Psoas muscle (tissue), 8 donors: ENCODE results near the gene BAIAP3. TPM values are rescaled to one million over a fixed set of nuclear protein-coding genes. Genes with fewer than 3 reads are reported as not detected.
A peak's percentile ranks its signal among the peaks of the same experiment; 100 is the strongest.
"Not testable (repeated sequence)": the region's sequence is repeated elsewhere in the genome, so short reads cannot be mapped to it uniquely, and the experiment has no call there.

Experiments used
- ATAC-seq, 4 donors: fragments of 200-7000 bp; cut with Tn5 transposase; one replicate each; pipeline ENCODE4 v1.9.1; 2020; ENCODE audit warnings: moderate library complexity in 3 of 4, mild to moderate bottlenecking in 2 of 4
- DNase-seq, 2 donors: peaks; one replicate each; pipeline ENCODE4 v3.0.0-alpha.2; 2020
- H3K27ac ChIP-seq: fragments of 200-600 bp; one replicate; pipeline ENCODE4 v1.8.0; 2022
- H3K27me3 ChIP-seq, 3 donors: fragments of 200-600 bp in 1 of 3; one replicate each; pipeline versions ENCODE4 v1.6.1 to v1.8.0; 2013 to 2022; ENCODE audit warnings: low read length in 2 of 3, mild to moderate bottlenecking in 2 of 3, moderate library complexity in 1 of 3; ENCODE audit not compliant: insufficient read depth in 3 of 3
- H3K36me3 ChIP-seq, 2 donors: fragments of 200-600 bp in 1 of 2; one replicate each; pipeline versions ENCODE4 v1.6.1 to v1.8.0; 2013 to 2022; ENCODE audit warnings: low read depth in 1 of 2, mild to moderate bottlenecking in 1 of 2, moderate library complexity in 1 of 2; ENCODE audit not compliant: insufficient read depth in 1 of 2
- H3K4me1 ChIP-seq: fragments of 200-600 bp; one replicate; pipeline ENCODE4 v1.8.0; 2022
- H3K4me3 ChIP-seq: fragments of 200-600 bp; one replicate; pipeline ENCODE4 v1.8.0; 2022; ENCODE audit warnings: mild to moderate bottlenecking
- H3K9me3 ChIP-seq: fragments of 200-600 bp; one replicate; pipeline ENCODE4 v1.8.0; 2022
- WGBS, 3 donors: extraction: QIAGEN DNeasy Blood & Tissue Kit; methylation state at CpG; one replicate each; pipeline versions ENCODE4 v1.1.6 to v1.1.7; 2013; 5-methylcytosine and 5-hydroxymethylcytosine counted together
- intact Hi-C, 2 donors: fragments of 100-400 bp; cut with DNase I; formaldehyde crosslinking; loops; one replicate each; pipeline versions ENCODE4 v1.11.0 to v1.14.2; 2022
- polyA plus RNA-seq, 3 donors: library from polyadenylated mRNA; stranded (reverse); fragments of 200-250 nt; gene quantifications; one replicate each; pipeline ENCODE4 v1.2.3, GENCODE V29; 2013
- total RNA-seq, 4 donors: library from RNA; stranded (reverse); fragmentation: NEBNext Ultra II Directional in 2 of 4; extraction: Animal tissue kit (Norgen Biotek cat#: 25700) in 2 of 4; gene quantifications; one replicate each; pipeline versions ENCODE4 v1.2.1 to v1.2.4, GENCODE V29; 2021 to 2023
- TF ChIP-seq, protein P1 (sequence below): fragments of 200-600 bp; IDR thresholded peaks from one replicate; pipeline ENCODE4 v1.8.0; 2022; ENCODE audit warnings: antibody characterized with exemption
- donor health status: healthy with polysubstance abuse.
- donor health status: DM: no; HTN: no; CAD: no; lungs with moderate emphysema.
- donor health status: Bipolar disorder and iron deficiency.
- donor health status: healthy.
- donor health status: DM: yes; HTN: yes; CAD: no.
- donor health status: DM: no; HTN: no; CAD: no.
- donor health status: DM: no; HTN: no; CAD: no.
- donor health status: DM: yes; HTN: yes; CAD: no.

The BAIAP3 gene
- total and polyA plus RNA-seq, 7 donors = 0.38 to 3.5 (median 1.1) TPM

DNA sequence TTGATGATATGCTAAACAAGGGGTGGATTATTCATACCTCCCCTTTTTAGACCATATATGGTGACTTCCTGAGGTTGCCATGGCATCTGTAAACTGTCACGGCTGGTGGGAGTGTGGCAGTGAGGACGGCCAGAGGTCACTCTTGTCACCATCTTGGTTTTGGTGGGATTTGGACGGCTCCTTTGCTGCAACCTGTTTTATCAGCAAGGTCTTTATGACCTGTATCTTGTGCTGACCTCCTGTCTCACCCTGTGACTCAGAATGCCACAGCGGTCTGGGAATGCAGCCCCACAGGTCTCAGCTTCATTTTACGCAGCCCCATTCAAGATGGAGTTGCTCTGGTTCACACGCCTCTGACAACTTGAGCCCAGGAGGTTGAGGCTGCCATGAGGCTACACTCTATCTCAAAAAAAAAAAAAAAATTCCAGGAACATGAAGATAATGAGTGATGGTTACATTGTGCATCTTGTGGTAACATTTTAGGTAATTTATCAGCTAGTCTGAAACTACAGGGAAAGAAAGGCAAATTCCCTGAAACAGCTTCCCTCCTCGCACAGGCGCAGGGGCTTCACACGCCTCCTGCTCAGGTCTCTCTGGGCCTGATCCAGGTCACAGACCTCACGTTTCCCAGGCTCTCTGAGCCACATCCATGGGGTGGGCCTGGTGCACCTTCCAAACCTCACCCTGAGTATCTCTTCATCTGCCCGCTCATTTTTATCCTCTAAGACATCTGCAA is 39.4 kb upstream of the BAIAP3 start:
- H3K4me3 ChIP-seq = no peak overlapping the region
- no peak for DNase-seq
- H3K36me3 ChIP-seq = no peaks in the 10 kb centered on the region
- no peak overlapping the region for H3K27ac ChIP-seq
- 61 to 63% (median 62%) methylated on average over 11 of the region's 11 CpGs for WGBS, 3 donors
- intact Hi-C loops = no loop called here
- no peak for ATAC-seq
- peaks cover 0 to 43% (median 20%) of the 10 kb centered on the region in 3 donors for H3K27me3 ChIP-seq
- H3K4me1 ChIP-seq = peaks cover 11% of the 10 kb centered on the region
- TF ChIP-seq, protein P1, sequence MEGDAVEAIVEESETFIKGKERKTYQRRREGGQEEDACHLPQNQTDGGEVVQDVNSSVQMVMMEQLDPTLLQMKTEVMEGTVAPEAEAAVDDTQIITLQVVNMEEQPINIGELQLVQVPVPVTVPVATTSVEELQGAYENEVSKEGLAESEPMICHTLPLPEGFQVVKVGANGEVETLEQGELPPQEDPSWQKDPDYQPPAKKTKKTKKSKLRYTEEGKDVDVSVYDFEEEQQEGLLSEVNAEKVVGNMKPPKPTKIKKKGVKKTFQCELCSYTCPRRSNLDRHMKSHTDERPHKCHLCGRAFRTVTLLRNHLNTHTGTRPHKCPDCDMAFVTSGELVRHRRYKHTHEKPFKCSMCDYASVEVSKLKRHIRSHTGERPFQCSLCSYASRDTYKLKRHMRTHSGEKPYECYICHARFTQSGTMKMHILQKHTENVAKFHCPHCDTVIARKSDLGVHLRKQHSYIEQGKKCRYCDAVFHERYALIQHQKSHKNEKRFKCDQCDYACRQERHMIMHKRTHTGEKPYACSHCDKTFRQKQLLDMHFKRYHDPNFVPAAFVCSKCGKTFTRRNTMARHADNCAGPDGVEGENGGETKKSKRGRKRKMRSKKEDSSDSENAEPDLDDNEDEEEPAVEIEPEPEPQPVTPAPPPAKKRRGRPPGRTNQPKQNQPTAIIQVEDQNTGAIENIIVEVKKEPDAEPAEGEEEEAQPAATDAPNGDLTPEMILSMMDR = no peak
- no peaks in the 10 kb centered on the region for H3K9me3 ChIP-seq

DNA sequence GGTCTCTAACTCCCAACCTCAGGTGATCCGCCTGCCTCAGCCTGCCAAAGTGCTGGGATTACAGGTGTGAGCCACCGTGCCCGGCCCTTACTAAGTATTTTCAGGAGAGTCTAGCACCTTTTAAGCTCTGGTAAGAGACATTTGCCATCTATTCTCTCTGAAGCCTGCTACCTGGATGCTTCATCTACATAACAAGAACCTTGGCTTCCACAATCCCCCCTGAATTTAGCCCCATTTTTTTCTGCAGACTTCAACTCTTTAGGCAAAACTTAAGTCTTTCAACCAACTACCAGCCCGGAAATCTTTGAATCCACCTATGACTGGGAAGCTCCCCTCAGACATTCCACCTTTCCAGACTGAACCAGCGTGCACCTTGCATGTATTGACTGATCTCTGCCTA is 38.0 kb upstream of the BAIAP3 start:
- ATAC-seq = no peak
- WGBS, 3 donors = 46 to 55% (median 54%) methylated on average over 5 of the region's 5 CpGs
- no peaks in the 10 kb centered on the region for H3K9me3 ChIP-seq
- H3K27ac ChIP-seq = no peak overlapping the region
- peaks cover 11% of the 10 kb centered on the region for H3K4me1 ChIP-seq
- H3K27me3 ChIP-seq = peaks cover 0 to 44% (median 17%) of the 10 kb centered on the region in 3 donors
- intact Hi-C loops = no loop called here
- no peak overlapping the region for H3K4me3 ChIP-seq
- H3K36me3 ChIP-seq = no peaks in the 10 kb centered on the region
- TF ChIP-seq, protein P1 = no peak
- DNase-seq = no peak

DNA sequence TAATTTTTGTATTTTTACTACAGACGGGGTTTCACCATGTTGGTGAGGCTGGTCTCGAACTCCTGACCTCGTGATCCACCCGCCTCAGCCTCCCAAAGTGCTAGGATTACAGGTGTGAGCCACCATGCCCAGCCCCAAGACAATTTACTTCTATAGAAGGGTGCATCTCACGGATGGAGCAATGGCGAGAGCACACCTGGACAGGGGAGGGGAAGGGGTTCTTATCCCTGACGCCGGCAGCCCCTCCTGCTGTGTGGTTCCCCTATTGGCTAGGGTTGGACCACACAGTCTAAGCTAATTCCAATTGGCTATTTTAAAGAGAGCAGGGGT is 36.8 kb upstream of the BAIAP3 start:
- Histone ChIP-seq H3K27me3 (peaks cover 0 to 46% (median 14%) of the 10 kb centered on the region in 3 donors), H3K4me1 (peaks cover 15% of the 10 kb centered on the region), H3K27ac (peak overlapping the region; percentile 90), H3K4me3 (peak overlapping the region; percentile 4)
- H3K36me3 ChIP-seq, ATAC-seq, DNase-seq, H3K9me3 ChIP-seq, intact Hi-C loops: not testable (repeated sequence)
- 68 to 81% (median 70%) methylated on average over 8 of the region's 8 CpGs for WGBS, 3 donors

DNA sequence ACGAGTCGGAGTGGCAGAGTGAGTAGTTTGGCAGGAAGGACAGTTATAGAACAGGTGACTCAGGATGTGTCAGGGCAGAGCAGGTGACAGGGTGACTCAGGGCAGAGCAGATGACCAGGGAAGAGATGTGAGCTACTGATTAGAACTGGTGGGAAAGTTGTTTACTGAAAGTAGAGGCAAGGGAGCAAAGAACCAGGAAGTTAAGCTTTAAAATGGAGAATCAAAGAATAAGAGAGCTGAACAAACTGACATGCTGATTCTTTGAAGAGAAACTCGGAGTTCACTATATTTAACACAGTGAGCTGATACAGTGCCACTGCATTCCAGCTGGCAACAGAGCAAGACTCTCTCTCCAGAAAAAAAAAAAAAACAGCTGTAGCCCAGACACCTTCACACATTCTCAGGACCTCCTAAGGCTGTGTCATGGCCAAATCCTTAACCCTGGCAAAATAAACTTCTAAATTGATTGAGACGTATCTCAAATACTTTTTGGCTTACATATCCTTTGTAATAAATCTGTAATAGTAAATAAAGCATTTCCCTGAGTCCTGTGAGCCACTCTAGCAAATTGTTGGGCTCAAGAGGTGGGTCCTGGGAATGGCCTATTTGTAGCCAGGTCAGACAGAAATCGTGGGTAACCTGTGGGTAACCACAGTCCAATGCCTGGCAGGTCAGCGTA is 36.3 kb upstream of the BAIAP3 start:
- Histone ChIP-seq H3K9me3 (no peaks in the 10 kb centered on the region), H3K27me3 (peaks cover 0 to 46% (median 11%) of the 10 kb centered on the region in 3 donors), H3K4me1 (peaks cover 15% of the 10 kb centered on the region), H3K27ac (peak overlapping the region; percentile 90), H3K36me3 (no peaks in the 10 kb centered on the region), H3K4me3 (peak overlapping the region; percentile 4)
- 26 to 34% (median 27%) methylated on average over 6 of the region's 6 CpGs for WGBS, 3 donors
- no peak for DNase-seq
- TF ChIP-seq, protein P1 = no peak
- peak; percentile 92 to 95 (median 94) for ATAC-seq
- intact Hi-C loops = no loop called here

DNA sequence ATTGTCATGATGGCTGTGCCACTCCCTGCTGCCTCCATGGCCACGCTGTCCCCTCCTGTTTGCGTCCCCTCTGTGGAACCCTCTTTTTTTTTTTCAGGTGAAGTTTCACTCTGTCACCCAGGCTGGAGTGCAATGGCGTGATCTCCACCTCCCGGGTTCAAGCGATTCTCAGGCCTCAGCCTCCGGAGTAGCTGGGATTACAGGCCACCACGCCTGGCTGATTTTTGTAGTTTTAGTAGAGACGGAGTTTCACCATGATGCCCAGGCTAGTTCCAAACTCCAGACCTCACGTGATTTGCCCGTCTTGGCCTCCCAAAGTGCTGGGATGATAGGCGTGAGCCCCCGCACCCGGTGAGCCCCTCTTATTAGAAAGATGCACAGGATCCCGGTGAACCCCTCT is 35.0 kb upstream of the BAIAP3 start:
- H3K27me3 ChIP-seq = peaks cover 0 to 51% (median 9%) of the 10 kb centered on the region in 3 donors
- 90 to 92% (median 91%) methylated on average over 14 of the region's 14 CpGs for WGBS, 3 donors
- H3K4me3 ChIP-seq = no peak overlapping the region
- no peak overlapping the region for H3K27ac ChIP-seq
- TF ChIP-seq, protein P1 = no peak
- intact Hi-C loops = no loop called here
- no peak for ATAC-seq
- no peaks in the 10 kb centered on the region for H3K9me3 ChIP-seq
- H3K36me3 ChIP-seq = no peaks in the 10 kb centered on the region
- DNase-seq = no peak
- peaks cover 15% of the 10 kb centered on the region for H3K4me1 ChIP-seq
